ENCODE data around the gene ENOX1.

ENOX1 gene

GRCh38 chr13:43785650-43786471 lies 911 bp downstream of the ENOX1 start:
- DNase-seq (ENCODE audit: low read depth, low spot score), result peak; percentile 84

- peak; percentile 10 for DNase-seq (ENCODE audit: low read depth, low spot score)
These were observed 1.5 kb downstream of the ENOX1 start for GRCh38 chr13:43785261-43785649.

- DNase-seq (ENCODE audit: low read depth, low spot score), result no peak
These were observed 2.3 kb downstream of the ENOX1 start for GRCh38 chr13:43784496-43784895.

GRCh38 chr13:43783820-43784219 lies 3.0 kb downstream of the ENOX1 start:
- no peak for DNase-seq (ENCODE audit: low read depth, low spot score)

DNA sequence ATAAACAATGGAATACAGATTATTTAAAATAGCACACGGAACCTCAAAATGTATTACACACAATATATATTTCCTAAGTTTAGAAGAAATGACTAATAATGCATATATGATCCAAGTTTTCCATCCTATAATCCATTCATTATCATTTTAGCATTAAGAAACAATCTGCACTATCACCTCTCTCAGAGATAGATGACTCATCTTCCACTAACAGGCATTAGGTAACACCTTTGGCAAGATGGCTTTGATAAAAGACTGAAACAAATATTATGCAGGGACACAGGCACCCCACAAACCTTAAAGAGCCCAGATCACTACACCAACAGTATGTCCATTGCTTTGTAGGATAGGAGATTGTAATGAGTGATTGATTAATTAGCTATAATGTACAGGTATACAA lies 4.1 kb downstream of the ENOX1 start:
- no peak for DNase-seq (ENCODE audit: low read depth, low spot score)

- no peak for DNase-seq (ENCODE audit: low read depth, low spot score)
These were observed 6.1 kb downstream of the ENOX1 start for GRCh38 chr13:43780666-43781065.

DNA sequence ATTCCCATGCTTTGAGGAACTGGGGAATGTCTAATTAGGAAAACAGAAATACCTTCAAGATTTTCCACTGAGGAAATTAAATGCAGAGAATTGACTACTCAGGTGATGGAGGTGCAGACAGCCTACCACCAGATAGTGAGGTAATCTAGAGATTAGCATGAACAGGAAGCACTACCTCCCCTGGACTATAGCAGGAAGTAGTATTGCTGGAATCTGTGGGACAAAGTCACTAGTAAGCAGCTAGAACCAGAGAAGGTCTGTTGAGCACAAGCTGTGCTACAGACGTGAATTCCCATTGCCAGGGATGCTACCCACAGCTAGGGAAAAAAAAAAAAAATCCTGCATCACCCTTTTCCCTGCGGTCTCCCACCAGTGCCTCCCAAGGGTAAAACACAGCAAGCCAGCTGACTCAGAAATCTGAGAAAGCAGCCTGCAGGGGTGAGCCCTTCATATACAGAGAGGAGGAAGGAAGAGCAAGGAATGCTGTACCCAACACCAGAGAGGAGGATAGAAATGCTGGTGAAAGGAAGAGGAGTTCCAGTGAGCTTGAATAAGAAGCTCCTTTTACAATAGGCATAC lies 10.2 kb downstream of the ENOX1 start:
- no peak for DNase-seq (ENCODE audit: low read depth, low spot score)

GRCh38 chr13:43776006-43776405 lies 10.8 kb downstream of the ENOX1 start:
- no peak for DNase-seq (ENCODE audit: low read depth, low spot score)

- no peak for DNase-seq (ENCODE audit: low read depth, low spot score)
These were observed 13.2 kb downstream of the ENOX1 start for GRCh38 chr13:43773602-43774001.

DNA sequence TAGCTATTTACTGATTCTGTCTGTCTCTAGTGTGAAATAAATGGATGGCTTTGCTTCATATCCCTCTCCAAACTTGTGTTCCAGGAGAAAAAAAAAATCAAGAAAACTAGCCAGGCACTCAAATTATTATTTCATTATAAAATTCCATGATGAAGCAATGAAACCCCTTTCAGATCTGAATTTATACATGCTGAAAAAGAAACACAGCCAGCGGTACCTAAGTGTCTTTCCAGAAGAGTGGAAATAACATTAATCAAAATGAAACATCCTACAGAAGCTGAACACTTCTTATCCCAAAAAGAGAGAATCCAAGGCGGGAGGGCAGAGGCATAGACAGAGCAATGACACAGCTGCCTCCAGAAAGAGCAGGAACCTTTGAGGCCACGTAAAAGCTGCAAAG lies 15.9 kb downstream of the ENOX1 start:
- DNase-seq (ENCODE audit: low read depth, low spot score), result no peak

- DNase-seq (ENCODE audit: low read depth, low spot score), result peak; percentile 13
These were observed 17.2 kb downstream of the ENOX1 start for GRCh38 chr13:43769529-43769928.

- DNase-seq (ENCODE audit: low read depth, low spot score), result peak; percentile 37
These were observed 19.3 kb downstream of the ENOX1 start for GRCh38 chr13:43767341-43767931.

GRCh38 chr13:43766725-43767124 lies 20.0 kb downstream of the ENOX1 start:
- no peak for DNase-seq (ENCODE audit: low read depth, low spot score)

DNA sequence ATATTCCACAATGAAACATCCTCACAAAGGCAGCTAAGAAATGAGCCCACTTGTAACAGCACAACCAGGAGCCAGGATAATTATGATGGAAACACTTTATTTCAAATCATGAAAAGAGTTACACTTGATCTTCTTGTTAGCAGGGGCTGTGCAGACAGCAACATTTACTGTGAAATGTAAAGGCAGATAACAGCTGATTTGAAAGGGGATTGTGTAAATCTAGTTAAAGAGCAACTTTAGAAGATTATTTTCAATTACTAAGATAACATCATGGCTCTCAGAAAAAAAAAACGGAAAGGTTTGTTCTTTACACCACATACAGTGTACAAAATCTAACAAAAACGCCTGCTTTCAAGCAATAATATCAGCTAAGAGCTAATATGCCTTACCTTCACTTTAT lies 22.4 kb downstream of the ENOX1 start:
- DNase-seq (ENCODE audit: low read depth, low spot score), result no peak

DNA sequence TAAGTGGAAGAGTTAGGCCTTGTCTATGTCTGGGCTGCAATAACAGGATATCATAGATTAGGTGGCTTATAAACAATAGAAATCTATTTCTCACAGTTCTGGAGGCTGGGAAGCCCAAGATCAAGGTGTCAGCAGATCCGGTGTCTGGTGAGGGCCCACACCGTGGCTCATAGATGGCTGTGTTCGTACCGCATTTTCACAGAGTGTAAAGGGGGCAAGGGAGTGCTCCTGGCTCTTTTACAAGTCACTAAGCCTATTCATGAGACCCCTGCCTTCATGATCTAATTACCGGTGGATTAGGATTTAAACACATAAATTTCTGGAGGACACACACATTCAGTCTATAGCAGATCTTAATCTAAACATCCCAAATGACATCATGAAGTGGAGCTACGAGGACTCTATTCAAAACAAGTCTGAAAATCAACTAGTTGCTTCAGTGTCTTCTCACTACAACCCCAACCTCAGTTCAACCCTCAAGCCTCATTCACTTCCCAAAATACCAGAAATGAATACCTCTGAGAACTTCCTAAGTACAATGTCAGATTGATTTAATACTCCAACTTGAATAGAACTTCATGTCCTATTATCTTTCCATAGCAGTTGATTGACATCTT lies 23.5 kb downstream of the ENOX1 start:
- DNase-seq (ENCODE audit: low read depth, low spot score), result no peak

GRCh38 chr13:43761616-43762315 lies 25.0 kb downstream of the ENOX1 start:
- DNase-seq (ENCODE audit: low read depth, low spot score), result no peak

GRCh38 chr13:43760257-43760656 lies 26.5 kb downstream of the ENOX1 start:
- DNase-seq (ENCODE audit: low read depth, low spot score), result no peak

DNA sequence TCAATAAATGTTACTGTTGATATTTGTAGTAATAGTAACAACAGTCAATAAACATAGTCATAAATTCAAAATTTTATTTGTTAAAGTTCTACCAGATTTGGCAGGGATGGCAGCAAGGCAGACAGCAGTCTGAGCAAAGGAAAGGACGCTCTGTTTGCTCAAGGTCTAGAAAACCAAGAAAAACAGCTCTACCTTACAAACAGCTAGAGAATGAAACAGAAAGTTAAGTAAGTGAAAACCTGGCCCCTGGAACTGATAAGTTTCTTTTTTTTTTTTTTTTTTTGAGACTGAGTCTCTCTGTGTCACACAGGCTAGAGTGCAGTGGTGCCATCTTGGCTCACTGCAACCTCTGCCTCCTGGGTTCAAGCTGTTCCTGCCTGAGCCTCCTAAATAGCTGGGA lies 27.9 kb downstream of the ENOX1 start:
- DNase-seq (ENCODE audit: low read depth, low spot score), result no peak

DNA sequence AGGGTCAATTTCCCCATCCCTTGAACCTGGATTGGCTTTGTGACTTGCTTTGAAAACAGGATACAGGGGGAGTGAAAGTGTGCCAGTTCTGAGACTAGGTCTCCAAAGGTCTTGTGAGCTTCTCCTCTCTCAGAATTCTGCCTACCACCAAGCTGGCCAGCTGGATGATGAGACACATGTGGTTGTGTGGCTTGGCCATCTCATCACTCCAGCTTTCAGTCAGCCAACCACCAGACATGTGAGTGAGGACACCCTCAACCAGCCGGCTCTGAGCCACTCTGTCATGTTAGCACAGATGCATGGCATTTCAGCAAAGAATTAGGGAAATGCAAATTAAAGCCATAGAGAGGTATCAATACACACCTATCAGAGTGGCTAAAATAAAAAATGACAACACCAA lies 29.5 kb downstream of the ENOX1 start:
- DNase-seq (ENCODE audit: low read depth, low spot score), result no peak

DNA sequence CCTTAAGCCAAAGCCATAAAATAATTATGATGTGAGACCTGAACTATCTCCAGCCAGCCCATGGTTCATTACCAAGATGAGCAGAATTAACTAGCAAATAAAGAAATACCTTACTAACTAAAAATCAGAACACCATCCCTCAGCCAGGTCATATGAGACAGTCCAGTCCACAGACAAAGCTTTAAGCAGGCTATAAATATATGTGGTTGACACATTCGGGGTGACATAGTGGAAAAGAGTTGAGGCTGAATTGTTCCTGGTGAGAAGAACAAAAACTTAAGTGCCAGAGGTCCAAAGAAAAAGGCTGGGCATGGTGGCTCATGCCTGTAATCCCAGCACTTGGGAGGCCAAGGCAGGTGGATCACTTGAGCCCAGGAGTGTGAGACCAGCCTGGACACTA lies 30.9 kb downstream of the ENOX1 start:
- DNase-seq (ENCODE audit: low read depth, low spot score), result no peak

DNA sequence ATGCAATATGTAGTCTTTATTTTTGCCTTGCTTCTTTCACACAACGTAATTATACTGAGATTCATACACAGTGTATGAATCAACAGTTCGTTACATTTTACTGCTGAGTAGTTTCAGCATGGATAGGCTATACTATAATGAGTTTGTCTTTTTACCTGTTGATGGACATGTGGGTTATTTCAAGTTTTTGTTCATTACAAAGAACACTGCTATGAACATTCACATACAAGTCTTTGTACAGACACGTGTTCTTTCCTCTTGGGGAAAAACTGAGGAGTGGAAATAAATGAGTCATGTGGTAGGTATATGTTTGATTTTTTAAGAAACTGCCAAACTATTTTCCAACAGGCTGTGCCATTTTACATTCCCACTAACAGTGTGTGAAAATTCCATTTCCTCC lies 35.1 kb downstream of the ENOX1 start:
- peak; percentile 16 for DNase-seq (ENCODE audit: low read depth, low spot score)

- no peak for DNase-seq (ENCODE audit: low read depth, low spot score)
These were observed 37.3 kb downstream of the ENOX1 start for GRCh38 chr13:43749503-43749902.

Measured in astrocyte of the hippocampus (primary cell).